Activated naive CD4-positive, alpha-beta T cell treated with anti-CD3 and anti-CD28 coated beads, Interleukin-2, amount 50 U/mL, for 72 hours (primary cell): Measurements from ENCODE around the gene AQP5. TPM values are rescaled to one million over a fixed set of nuclear protein-coding genes. Genes with fewer than 3 reads are reported as not detected.

ENCODE experiments used
- ATAC-seq, 2 donors: fragments of 150-1000 bp; cut with Tn5 transposase; 2 replicates each; pipeline ENCODE4 v1.10.0; 2021; ENCODE audit warnings: mild to moderate bottlenecking in 2 of 2, moderate library complexity in 2 of 2
- DNase-seq, 2 donors: peaks; one replicate each; pipeline ENCODE4 v3.0.0; 2021 to 2022; ENCODE audit warnings: low spot score in 2 of 2
- H3K27ac Mint-ChIP-seq, 2 donors: one replicate each; pipeline ENCODE4 v1.8.0; 2022; ENCODE audit warnings: mild to moderate bottlenecking in 2 of 2, mixed read lengths in 2 of 2
- H3K36me3 Mint-ChIP-seq, 2 donors: one replicate each; pipeline ENCODE4 v1.8.0; 2022; ENCODE audit warnings: mixed read lengths in 2 of 2
- H3K9me3 Mint-ChIP-seq, 2 donors: one replicate each; pipeline ENCODE4 v1.8.0; 2022; ENCODE audit warnings: mixed read lengths in 2 of 2
- total RNA-seq, 2 donors: library from RNA; stranded (reverse); gene quantifications; one replicate each; pipeline ENCODE4 v1.2.3, GENCODE V29; 2022

Gene AQP5
- not detected for total RNA-seq

DNA sequence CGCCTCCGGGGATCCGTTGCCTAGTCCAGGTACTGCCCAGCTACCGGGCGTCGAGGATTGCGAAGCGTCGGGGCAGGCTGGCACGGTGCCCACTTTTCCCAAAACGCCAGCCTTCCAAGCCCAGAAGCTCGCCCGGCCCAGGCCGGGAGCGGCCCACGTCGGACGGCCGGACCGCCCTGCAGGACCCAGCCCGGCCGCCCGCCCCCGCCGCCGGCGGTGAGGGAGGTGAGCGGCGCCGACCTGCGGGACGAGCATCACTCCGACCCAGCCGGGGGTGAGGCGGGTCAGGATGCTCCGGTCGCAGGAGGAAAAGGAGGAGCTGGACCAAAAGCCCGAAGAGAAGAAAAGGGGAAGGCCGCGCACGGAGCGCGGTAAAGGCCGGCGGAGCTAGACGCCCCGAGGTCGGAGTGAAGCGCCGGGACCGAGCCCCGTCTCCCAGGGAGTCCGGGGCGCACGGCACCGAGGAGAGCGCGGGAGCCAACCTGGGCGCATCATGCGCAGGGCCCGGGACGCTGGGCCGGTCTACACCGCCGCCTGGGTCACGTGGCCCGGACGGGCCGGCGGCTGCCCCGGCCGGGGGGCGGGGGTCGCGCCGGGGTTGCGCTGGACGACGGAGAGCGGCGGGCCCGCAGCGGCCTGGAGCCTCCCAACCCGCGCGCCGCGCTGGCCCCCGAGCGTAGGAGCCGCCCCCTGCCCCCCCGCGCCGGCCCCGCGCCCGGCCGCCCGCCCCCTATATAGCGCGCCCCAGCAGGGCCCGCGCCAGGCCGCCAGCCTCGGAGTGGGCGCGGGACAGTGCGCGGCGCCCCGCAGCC, at the start of gene AQP5:
TSS of gene AQP5 (plus strand) at position 762 of the 812 bp plus-strand sequence. CDS start 146 bp downstream, outside the sequence.
- no peak within 1 kb of the TSS for H3K27ac Mint-ChIP-seq
- DNase-seq (no peak), ATAC-seq (peak in 1 of 2 donors; percentile 43)
- H3K9me3 Mint-ChIP-seq = no peaks in the 10 kb centered on the region
- peaks cover 6 to 7% of the 10 kb centered on the region in 2 donors for H3K36me3 Mint-ChIP-seq

DNA sequence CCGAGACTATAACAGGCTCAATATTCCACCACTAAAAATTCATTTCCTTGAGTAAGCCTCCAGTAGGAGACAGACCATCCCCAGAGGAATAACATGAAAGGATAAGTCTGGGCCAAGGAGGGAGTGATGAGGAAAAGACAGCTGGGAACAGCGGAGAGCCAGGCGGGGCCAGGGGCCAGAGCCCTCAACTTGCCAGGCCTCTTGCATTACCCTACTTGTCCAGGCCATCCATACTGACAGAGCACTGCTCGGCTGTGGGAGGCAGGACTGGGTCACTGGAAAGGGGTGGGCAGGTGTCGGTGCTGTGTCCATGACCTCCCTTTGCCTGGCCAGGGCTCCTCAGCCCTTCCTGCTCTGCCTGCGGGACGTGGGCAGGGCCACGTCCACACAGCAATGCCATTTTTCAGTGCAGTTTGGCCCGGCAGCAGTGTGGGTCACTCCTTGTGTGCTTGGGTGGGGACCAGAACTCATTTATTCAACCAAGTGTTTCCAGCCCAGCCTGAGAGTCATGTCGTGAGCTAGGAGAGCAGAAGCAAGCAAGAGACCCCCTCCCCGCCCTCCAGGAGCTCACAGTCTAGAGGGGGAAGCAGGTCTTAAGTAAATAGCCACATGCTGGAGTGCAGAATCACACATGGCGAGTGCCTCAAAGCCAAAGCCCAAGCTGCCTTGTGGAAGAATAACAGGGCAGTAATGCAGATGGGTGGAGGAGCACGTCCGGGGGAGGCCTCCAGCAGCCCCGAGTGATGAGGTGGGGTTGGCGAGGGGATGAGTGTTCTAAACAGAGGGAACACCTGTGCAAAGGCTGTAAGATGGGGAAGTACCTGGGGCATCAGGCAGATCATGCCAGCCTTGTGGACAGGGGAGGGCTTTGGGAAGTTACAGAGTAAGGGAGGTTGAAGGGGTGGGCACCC, 49.1 kb upstream of the AQP5 start:
- Mint-ChIP-seq H3K27ac (no peak overlapping the region), H3K36me3 (no peaks in the 10 kb centered on the region), H3K9me3 (no peaks in the 10 kb centered on the region)
- no peak for ATAC-seq
- no peak for DNase-seq

- H3K9me3 Mint-ChIP-seq = no peaks in the 10 kb centered on the region
- ATAC-seq (no peak), DNase-seq (no peak)
These were observed 45.3 kb upstream of the AQP5 start for GRCh38 chr12:49916129-49916919.

GRCh38 chr12:49917166-49917787, 44.4 kb upstream of the AQP5 start:
- no peaks in the 10 kb centered on the region for H3K36me3 Mint-ChIP-seq
- DNase-seq (no peak), ATAC-seq (no peak)
- H3K27ac Mint-ChIP-seq = no peak overlapping the region
- H3K9me3 Mint-ChIP-seq = no peaks in the 10 kb centered on the region

More at GRCh38 chr12:49916129-49916919, 45.3 kb upstream of the AQP5 start:
- no peak overlapping the region for H3K27ac Mint-ChIP-seq
- H3K36me3 Mint-ChIP-seq = no peaks in the 10 kb centered on the region

DNA sequence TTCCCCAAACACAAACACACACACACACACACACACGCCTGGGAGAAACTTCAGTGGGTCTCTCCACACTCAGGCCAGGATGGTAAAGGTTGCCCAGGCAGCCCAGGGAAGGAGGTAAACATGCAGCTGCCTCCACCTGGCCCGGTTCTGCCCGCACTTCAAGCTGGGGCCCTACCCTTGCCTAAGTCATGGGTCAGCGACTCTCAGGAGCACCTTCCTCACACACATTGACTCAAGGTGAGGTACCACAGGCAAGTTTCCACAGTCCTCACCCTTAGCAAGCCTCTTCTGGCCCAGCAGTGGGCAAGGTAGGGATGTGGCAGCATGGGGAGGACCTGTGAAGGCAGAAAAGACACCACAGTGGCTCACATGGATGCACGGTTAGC, 43.9 kb upstream of the AQP5 start:
- DNase-seq = no peak
- no peak for ATAC-seq
- Mint-ChIP-seq H3K27ac (no peak overlapping the region), H3K9me3 (no peaks in the 10 kb centered on the region), H3K36me3 (no peaks in the 10 kb centered on the region)

DNA sequence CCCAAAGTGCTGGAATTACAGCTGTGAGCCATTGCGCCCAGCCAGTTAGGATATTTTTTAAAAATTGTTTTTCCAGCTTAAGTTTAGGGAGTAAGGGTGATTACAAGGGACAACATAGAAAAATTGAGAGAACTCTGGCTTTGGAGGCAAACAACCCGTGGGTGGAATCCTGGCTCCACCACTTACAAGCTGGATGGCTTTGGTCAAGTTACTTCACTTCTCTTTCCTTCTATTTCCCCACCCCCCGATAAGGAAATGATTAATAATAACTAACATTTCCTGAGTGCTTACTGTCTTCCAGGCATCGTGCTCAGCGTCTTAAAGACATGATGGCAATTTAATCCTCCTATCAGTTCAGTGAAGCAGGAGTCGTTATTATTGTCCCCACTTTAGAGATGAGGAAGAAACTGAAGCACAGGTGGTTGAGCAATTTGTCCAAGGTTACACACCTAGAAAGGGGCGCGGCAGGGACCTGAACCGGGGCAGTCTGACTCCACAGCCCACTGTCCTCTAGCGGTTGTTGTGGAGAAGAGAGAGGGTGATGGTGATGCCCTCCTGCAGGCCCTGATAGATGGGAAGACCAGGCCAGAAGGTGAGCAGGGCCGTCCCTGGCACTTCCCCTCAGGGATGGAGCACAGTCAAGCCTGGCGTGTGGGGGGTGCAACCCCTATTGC, 41.3 kb upstream of the AQP5 start:
- ATAC-seq (no peak), DNase-seq (no peak)
- H3K27ac Mint-ChIP-seq = peak overlapping the region in 1 of 2 donors; percentile 17
- no peaks in the 10 kb centered on the region for H3K36me3 Mint-ChIP-seq
- H3K9me3 Mint-ChIP-seq = no peaks in the 10 kb centered on the region

DNA sequence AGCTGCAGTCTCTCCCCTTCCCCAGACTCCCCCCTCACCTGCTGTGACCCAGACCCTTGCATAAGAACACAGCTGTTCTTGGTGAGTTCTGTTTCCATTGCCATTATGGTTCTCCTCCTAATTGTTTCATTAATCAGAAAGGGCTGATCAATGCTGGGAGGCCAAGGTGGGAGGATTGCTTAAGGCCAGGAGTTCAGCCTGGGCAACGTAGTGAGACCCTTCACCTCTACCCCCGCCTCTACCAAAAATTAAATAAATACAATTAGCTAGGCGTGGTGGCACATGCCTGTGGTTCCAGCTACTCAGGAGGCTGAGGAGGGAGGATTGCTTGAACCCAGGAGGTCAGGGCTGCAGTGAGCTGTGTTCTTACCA, 40.8 kb upstream of the AQP5 start:
- no peak overlapping the region for H3K27ac Mint-ChIP-seq
- ATAC-seq (no peak), DNase-seq (no peak)
- no peaks in the 10 kb centered on the region for H3K9me3 Mint-ChIP-seq
- H3K36me3 Mint-ChIP-seq = no peaks in the 10 kb centered on the region

DNA sequence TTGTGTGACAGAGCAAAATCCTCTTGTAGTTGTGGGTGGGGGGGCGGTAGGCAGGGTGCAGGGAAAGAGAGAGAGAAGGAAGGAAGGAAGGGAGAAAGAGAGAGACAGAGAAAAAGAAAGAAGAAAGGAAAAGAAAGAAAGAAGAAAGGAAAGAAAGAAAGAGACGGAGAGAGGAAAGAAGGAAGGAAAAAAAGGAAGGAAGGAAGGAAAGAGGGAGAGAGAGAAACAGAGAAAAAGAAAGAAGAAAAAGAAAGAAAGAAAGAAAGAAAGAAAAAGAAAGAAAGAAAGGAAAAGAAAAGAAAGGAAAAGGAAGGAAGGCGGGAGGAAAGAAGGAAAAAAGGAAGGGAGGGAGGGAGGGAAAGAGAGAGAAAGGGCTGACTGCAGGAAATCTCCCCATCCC, 40.4 kb upstream of the AQP5 start:
- DNase-seq (no peak), ATAC-seq (no peak)
- Mint-ChIP-seq H3K9me3 (no peaks in the 10 kb centered on the region), H3K27ac (peak overlapping the region in 1 of 2 donors; percentile 8), H3K36me3 (no peaks in the 10 kb centered on the region)

GRCh38 chr12:49921936-49922335, 39.7 kb upstream of the AQP5 start:
- peak in 1 of 2 donors; percentile 16 for ATAC-seq
- H3K27ac Mint-ChIP-seq = peak overlapping the region in 1 of 2 donors; percentile 8

GRCh38 chr12:49922349-49923034, 39.2 kb upstream of the AQP5 start:
- DNase-seq = no peak
- no peak for ATAC-seq
- no peak overlapping the region for H3K27ac Mint-ChIP-seq
- H3K9me3 Mint-ChIP-seq = no peaks in the 10 kb centered on the region
- H3K36me3 Mint-ChIP-seq = no peaks in the 10 kb centered on the region

More at GRCh38 chr12:49921936-49922335, 39.7 kb upstream of the AQP5 start:
- no peak for DNase-seq
- Mint-ChIP-seq H3K36me3 (no peaks in the 10 kb centered on the region), H3K9me3 (no peaks in the 10 kb centered on the region)

DNA sequence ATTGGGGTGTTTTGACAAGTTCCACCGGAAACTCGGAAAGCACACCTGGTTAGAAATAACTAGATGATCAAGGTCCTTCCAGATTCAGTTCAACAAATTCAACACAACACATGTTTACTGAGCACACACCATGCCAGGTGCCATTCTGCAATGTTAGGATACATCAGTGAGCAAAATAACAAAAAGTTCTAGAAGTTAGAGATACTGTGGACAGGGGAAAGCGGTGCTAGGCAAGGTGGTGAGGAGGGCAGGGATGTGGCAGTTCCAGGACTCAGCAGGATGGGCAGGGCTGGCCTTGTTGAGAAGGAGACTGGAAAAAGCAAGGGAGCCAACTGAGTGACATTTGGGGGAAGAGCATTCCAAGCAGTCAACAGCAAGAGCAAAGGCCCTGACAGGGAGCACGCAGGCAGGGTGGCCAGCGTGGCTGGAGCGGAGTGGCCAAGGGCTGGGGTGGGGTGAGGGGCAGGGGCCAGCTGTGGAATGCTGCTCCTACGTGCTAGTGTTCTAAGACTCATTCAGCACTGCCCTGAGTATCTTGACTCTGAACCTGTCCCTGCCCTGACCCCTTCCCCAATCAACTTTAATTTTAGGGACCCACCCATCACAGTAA, 38.5 kb upstream of the AQP5 start:
- no peaks in the 10 kb centered on the region for H3K36me3 Mint-ChIP-seq
- DNase-seq (no peak), ATAC-seq (no peak)
- H3K27ac Mint-ChIP-seq = no peak overlapping the region
- H3K9me3 Mint-ChIP-seq = no peaks in the 10 kb centered on the region

DNA sequence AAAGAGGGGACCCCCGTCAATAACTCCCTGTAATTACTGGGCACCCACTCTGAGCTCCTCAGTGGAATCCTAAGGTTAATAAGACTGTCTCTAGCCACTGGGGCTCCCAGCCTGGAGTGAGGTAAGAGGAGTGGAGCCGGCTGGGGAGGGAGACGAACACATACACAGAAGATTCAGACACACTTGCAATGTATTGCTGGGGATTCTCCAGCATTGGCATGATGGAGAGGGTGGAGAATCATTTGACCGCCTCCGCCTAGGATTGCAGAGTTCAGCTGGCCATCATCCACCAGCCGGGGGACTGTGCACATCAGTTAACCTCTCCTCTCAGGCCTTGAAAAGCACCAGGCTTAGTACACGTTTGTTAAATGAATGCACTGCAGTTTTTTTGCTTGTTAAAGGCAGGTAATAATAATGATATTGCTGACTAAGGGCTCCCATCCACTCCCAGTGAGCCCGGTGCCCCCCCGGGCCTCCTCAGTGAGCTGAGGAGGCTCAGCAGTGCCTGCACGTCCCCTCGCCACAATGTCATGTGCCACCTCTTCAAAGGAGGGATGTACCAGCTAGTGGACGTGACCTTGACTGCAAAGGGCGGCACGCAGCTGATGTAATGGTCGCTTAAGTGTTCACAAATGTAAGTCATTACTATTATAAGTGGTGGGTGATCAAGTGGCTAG, 37.7 kb upstream of the AQP5 start:
- peak overlapping the region in 1 of 2 donors; percentile 53 for H3K27ac Mint-ChIP-seq
- no peaks in the 10 kb centered on the region for H3K9me3 Mint-ChIP-seq
- no peak for ATAC-seq
- no peak for DNase-seq
- no peaks in the 10 kb centered on the region for H3K36me3 Mint-ChIP-seq

DNA sequence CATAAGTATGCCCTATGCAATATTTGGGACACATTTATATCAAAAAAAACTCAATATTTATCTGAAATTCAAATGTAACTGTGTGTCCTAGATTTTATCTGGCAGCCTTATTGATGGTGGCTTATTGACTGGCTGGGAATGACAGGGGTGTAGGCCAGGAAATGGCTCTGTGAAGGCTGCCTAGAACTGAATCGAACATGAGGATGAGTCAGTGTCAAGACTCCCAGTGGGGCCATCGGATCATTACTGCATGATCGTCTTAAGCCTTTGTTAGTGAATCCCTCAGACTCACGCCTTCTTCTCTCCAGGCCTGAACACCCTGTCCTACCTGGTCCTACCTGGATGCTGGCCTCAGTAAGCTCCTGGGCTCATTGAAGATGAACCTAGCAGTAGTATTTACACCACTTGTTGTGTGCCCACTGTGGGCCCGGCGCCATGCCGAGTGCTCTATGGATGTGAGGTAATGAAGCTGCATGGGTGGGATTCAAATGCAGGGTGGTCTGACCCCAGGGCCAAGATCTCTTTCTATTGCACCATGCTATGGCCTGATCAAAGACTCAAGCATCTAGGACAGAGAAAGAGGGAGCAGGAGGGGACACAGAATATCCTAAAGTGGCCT, 36.9 kb upstream of the AQP5 start:
- Mint-ChIP-seq H3K36me3 (no peaks in the 10 kb centered on the region), H3K27ac (no peak overlapping the region), H3K9me3 (no peaks in the 10 kb centered on the region)
- ATAC-seq (no peak), DNase-seq (no peak)
